Measurements from ENCODE around the gene GNPAT. TPM values are rescaled to one million over a fixed set of nuclear protein-coding genes. Genes with fewer than 3 reads are reported as not detected.

GNPAT gene
- polyA plus RNA-seq, 5 donors = 61.1 to 86.4 (median 76.9) TPM

- DNase-seq = no peak
Measured at GRCh38 chr1:231312432-231312788, 71.4 kb downstream of the GNPAT start.

GRCh38 chr1:231313661-231314060 lies 72.6 kb downstream of the GNPAT start:
- no peak for DNase-seq

- DNase-seq = no peak
Measured at GRCh38 chr1:231315887-231316286, 74.9 kb downstream of the GNPAT start.

GRCh38 chr1:231317306-231318014 lies 76.4 kb downstream of the GNPAT start:
- no peak for DNase-seq

- DNase-seq = no peak
Measured at GRCh38 chr1:231318015-231318355, 77.0 kb downstream of the GNPAT start.

- DNase-seq = no peak
Measured at GRCh38 chr1:231318568-231318967, 77.6 kb downstream of the GNPAT start.

- DNase-seq = no peak
Measured at GRCh38 chr1:231319080-231319479, 78.1 kb downstream of the GNPAT start.

- no peak for DNase-seq
Measured at GRCh38 chr1:231322880-231323530, 82.0 kb downstream of the GNPAT start.

GRCh38 chr1:231324660-231325059 lies 83.6 kb downstream of the GNPAT start:
- no peak for DNase-seq

- DNase-seq = no peak
Measured at GRCh38 chr1:231326248-231326647, 85.2 kb downstream of the GNPAT start.

Other genes with a start within 250 kb of the GNPAT start
- gene FAM89A, start 201.0 kb upstream of the GNPAT start, polyA plus RNA-seq (ENCODE audit: insufficient read depth in 1 of 5, insufficient read length in 5 of 5, low replicate concordance in 1 of 5) = 10 to 100 TPM; 14.9 to 24.7 (median 17.7) TPM
- 1 to 10 TPM in 1 of 5 donors, under 1 TPM in 4; 0.34 to 1.4 (median 0.69) TPM for gene TRIM67, start 79.2 kb upstream of the GNPAT start, polyA plus RNA-seq (ENCODE audit: insufficient read depth in 1 of 5, insufficient read length in 5 of 5, low replicate concordance in 1 of 5)
- 10 to 100 TPM in 3 of 5 donors, 1 to 10 TPM in 2; 9.4 to 13.8 (median 10.9) TPM for gene EXOC8, start 96.6 kb downstream of the GNPAT start, polyA plus RNA-seq (ENCODE audit: insufficient read depth in 1 of 5, insufficient read length in 5 of 5, low replicate concordance in 1 of 5)
- gene SPRTN, start 97.1 kb downstream of the GNPAT start, polyA plus RNA-seq (ENCODE audit: insufficient read depth in 1 of 5, insufficient read length in 5 of 5, low replicate concordance in 1 of 5) = 10 to 100 TPM; 12.0 to 17.6 (median 14.6) TPM
- gene EGLN1, start 181.1 kb downstream of the GNPAT start, polyA plus RNA-seq (ENCODE audit: insufficient read depth in 1 of 5, insufficient read length in 5 of 5, low replicate concordance in 1 of 5) = 10 to 100 TPM; 29.7 to 51.1 (median 45.0) TPM